Stimulated activated CD4-positive, alpha-beta T cell treated with anti-CD3 and anti-CD28 coated beads, Interleukin-2, amount 100 ng/mL, for 24 hours (primary cell): Measurements from ENCODE around the gene VGLL1.

Source experiments
- DNase-seq, 2 donors: peaks; one replicate each; pipeline ENCODE4 v3.0.0-alpha.2; 2020

Gene VGLL1, protein sequence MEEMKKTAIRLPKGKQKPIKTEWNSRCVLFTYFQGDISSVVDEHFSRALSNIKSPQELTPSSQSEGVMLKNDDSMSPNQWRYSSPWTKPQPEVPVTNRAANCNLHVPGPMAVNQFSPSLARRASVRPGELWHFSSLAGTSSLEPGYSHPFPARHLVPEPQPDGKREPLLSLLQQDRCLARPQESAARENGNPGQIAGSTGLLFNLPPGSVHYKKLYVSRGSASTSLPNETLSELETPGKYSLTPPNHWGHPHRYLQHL

DNA sequence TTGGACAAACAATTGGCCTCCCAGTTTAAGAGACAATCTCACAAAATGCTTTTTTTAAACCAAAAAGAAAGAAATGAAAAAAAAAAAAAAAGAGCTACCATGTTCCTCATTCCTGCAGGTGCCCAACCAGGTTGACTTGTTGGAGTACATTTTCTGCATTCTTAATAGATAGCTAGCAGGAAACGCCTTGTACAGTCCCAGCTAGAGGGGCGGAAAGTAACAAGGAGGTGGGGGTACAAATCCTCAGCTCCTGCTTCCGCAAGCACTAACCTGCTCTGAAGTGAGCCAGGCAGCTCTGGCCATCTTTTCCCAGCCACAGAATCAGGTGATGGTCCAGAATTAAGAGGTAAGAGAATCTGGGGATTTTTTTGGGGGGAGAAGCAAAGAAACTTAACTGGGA lies at the start of gene VGLL1:
VGLL1 (plus strand) TSS at position 265 of the 400 bp plus-strand sequence. CDS start 3,806 bp downstream, outside the sequence.
- no peak for DNase-seq

DNA sequence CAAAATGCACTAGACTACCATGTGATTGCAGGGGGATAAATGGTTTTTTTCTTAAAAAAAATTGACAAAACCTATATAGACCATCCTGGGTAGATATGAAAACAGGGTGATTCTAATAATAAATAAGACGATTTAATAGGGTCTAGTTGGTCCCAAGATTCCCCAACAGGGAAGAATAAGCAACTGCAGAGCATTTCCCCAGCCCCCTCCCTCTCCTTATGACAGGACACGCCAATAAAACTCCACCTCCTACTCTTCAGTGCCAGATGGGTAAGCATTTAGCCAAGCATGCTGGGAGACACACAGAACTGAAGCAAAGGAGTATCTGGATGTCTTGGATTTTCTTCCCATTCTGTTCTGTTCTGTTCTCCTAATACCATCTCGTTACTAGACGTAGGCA lies 44.4 kb upstream of the VGLL1 start, which contains the start of gene BRS3:
BRS3 (plus strand) TSS at position 301 of the 400 bp plus-strand sequence. CDS start 168 bp downstream, outside the sequence.
- no peak for DNase-seq

DNA sequence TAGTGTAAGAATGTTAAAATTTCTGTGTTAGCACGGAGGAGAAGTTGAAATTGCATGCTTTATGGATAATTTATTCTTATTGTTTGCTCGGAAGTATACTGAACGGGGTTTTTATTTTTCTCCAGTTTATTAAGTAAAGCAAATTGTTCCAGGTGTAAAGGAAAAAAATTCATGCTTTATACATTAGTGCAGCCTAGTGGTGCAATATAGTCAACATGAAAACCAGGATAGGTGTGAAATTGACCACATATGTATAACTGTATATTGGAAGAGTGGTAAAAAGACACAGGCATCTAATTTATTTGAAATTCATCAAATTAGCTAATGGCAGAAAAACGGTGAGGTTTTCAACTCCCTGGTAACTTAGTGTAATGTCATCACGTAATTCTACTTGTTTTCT lies 43.3 kb upstream of the VGLL1 start:
- no peak for DNase-seq

DNA sequence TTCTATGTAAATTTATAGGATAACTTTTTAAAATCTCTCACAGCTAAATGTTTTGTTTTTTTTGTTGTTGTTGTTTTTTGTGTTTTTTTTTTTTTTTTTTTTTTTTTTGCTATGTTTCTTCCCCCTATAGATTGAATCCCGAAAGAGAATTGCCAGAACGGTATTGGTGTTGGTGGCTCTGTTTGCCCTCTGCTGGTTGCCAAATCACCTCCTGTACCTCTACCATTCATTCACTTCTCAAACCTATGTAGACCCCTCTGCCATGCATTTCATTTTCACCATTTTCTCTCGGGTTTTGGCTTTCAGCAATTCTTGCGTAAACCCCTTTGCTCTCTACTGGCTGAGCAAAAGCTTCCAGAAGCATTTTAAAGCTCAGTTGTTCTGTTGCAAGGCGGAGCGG lies 40.2 kb upstream of the VGLL1 start:
- no peak for DNase-seq

DNA sequence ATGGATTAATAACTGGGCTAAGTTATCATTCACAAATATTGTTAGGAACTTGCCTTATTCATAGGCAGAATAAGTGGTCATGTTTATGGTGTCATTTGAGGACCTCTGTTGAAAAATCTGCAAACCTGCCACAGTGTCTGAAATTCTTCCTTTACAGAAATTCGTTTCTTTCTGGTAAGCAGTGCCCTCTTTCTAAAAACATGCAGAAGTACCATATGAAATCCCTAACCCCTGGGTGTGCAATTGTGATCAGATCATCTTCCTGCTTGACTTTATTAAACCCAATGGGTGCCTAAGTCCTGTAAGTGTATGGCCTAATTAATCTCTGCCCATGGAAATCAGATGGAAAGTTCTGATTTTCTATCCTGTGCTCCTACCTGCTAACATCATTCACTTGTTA lies 39.0 kb upstream of the VGLL1 start:
- no peak for DNase-seq

DNA sequence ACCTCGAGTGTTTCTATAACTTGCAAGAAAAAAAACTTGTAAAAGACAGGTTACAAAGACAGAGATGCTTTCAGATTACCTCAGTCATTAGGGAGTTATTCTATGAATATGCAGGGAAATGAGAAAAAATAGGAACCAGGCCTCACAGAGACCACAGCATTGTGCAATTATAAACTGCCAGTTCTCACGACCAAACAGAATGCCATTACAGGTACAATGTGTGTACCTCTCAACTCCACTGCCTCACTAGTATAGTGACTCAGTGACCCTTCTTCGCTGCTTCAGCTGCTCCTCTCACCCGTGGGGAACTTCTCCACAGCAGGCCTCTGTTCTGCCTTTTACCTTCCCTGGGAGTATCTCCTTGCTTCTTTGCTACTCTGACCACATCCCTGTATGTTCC lies 37.0 kb upstream of the VGLL1 start:
- DNase-seq: no peak

DNA sequence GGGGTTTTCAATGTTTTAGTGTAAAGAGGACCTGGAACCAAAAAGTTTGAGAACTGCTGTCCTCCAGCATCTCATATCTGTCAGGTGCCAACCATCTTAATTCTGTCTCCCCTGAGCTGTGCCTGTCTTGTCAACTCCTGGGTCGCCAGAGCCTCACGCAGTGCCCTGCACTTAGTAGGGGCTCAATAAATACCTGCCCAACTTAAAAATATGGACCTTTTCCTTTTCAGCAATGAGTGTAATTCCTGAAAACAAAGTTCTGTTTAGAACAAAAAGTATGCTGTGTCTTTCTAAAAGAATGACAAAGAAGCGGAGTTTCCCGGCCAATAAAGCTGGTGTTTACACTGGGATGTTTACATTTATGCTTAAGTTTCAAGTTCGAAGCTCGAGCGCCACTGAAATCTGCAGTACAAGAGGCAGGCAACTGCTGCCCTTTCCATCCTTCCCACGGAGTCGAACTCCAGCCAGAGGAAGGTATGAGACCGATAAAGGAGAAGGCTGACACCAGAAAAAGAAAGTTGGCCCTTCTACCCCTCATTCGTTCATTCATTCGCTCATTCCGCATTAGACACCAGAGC lies 35.7 kb upstream of the VGLL1 start:
- no peak for DNase-seq

DNA sequence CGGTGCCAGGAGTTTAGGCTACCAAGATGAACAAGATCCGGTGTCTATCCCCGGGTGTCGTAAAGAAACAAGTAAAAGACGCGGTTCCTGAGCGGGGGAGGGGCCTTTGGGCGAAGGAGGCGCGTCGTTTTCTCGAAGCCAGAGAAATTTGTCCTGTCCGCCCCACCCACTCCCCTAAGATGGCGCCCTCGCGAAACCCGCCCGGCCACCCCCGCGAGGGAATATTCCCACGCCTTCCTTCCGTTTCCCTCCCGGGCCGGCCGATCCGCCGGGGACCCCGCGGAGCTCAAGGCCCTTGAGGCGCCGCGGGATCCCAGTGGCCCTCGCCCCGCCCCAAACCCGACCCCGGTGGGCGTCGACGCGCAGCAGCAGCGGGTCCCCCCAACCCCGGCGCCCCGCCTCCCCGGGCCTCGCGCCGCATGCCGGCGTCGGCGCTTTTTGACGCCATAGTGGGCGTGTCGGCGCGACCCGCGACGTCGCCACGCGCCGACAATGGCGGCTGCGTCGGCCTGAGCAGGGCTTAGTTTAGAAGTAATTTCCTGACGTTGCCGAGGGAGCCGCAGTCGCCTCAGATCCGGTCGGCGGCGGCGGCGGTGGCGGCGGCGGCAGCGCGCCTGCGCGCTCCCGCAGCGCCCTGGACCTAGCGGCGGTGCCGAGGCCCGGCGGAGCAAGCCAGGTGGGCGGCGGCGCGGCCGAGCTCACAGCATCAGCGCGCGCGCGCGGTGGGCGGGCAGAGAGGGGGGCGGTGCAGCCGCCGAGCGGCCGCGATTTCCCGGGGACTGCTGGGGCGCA lies 35.1 kb upstream of the VGLL1 start:
- peak; percentile 84 to 86 for DNase-seq

DNA sequence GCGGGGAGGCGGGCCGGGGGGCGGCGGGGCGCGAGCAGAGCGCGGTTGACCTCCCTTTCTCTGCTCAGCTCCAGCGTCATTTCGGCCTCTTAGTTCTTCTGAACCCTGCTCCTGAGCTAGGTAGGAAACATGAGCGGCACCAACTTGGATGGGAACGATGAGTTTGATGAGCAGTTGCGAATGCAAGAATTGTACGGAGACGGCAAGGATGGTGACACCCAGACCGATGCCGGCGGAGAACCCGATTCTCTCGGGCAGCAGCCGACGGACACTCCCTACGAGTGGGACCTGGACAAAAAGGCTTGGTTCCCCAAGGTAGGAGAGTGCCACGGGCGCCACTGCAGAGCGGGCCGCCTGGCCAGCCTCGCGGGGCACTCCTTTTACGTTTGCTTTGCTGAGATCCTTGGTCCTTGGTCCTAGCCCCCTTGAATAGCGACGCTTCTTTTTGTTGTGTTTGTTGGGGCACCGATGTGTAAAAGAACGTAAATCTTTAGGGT lies 34.4 kb upstream of the VGLL1 start, which contains the start of gene HTATSF1:
HTATSF1 (plus strand) TSS at position 37 of the 497 bp plus-strand sequence; CDS start at position 130, 93 bp downstream.
- DNase-seq: peak in 1 of 2 donors; percentile 16

DNA sequence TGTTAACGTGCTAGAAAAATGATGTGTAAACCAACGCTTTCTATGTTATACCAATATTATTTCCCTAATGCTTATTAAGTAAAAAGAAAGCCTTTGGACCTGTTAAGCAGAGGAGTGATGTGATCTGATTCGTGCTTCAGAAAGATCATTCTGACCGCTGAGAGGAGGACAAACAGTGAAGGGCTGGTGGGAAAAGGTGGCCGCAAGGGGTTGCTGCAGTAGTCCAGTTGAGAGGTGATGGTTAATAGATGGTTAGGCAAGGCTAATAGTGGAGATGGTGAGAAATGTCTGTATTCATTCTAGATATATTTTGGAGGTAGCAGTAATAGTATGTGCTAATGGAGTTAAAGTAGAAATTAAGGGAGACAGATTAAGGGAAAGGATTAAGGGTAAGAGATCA lies 12.9 kb upstream of the VGLL1 start:
- no peak for DNase-seq

DNA sequence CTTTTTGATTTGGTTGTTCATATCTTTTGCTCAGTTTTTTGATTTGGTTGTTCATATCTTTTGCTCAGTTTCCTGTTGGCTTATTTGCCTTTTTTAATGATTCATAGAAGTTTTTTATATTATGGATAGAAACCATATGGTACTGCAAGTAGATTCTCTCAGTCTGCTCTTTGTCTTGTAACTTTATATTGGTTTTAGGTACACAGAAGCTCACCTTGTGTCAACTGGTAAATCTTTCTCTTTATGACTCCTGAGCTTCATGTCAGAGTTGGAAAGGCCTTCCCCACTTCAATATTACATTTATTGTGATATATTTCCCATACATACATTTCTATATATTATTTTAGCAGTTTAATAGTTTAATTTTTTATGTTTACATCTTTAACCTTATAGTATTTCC lies 8.2 kb upstream of the VGLL1 start:
- no peak for DNase-seq

DNA sequence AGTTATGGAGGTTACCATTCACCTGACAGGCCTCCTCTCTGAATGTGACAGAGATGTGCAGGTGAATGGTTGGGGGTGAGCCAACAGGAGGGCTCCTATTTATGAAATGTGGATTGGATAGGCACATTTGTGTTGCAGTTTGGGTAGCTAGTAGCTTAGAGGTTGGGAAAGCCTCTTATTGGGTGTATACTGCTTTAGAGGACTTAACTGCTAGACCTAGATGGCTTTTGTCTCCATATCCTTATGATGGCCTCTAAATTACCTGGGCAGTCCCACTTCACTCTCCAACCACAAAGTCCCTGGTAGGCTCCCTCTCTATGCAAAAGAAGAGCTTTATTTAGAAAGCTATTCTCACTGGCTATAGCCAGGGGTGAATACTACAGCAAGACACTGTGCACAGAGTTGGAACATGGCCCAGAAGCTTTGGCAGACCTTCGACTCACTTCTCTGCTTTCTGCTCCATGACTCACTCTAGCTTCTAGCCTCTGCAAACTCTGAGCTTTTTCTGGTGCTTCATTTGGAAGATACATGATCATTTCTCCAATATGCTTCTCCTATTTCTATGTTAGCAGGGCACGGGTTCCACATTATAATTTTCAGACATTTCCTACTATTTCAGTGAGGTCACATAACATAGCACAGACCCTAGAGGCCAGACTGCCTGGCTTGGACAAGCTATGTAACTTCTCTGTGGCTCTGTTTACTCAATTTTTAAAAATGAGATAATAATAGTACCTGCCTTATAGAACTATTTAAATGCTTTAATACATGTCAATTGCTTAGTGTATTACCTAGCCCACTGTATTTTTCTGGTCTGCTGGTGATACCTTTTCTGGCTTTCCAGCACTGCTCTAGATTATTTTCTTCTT lies 6.0 kb upstream of the VGLL1 start:
- no peak for DNase-seq

DNA sequence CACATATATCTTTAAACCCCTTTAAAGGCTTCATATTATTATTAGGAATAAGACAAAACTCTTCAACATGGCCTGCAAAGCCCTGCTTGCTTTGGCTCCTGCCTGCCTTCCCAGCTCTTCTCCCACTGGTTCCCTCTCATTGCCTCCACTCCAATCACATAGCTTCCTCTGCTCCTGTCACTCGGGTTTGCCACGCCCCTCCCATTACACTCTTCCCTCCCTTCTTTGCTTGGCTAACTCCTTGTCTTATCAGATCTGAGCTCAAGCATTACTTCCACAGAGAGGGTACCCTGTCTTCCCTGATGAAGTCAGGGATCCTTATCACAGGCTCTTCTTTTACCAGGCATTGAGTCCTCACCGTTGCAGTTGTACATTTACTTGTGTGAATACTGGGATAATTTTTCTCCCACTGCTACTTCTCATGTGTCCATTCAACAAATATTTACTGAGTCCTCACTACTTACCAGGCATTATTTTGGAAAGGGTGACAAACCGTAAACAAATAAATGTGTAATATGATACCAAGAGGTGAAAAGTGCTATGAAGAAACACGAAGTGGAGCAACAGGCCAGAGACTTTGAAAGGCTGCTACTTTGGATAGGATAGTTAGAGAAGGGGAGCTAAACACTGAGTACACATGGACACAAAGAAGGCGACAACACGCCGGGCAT lies 3.2 kb upstream of the VGLL1 start:
- DNase-seq: no peak

DNA sequence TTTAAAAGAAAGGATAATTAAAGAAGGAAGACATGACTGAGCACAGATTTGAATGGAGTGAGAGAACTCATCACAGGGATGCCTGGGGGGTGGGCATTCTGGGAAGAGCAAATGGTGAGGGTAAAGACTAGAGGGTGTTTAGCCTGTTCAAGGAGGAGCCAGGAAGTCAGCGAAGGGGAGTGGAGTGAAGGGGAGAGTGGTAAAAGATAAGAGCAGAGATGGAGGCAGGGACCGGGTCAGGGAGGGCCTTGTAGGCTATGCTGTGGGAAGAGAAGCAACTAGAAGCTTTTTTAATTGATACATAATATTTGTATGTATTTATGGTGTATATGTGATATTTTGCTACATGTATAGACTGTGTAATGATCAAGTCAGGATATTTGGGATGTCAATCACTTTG lies 2.2 kb upstream of the VGLL1 start:
- no peak for DNase-seq

DNA sequence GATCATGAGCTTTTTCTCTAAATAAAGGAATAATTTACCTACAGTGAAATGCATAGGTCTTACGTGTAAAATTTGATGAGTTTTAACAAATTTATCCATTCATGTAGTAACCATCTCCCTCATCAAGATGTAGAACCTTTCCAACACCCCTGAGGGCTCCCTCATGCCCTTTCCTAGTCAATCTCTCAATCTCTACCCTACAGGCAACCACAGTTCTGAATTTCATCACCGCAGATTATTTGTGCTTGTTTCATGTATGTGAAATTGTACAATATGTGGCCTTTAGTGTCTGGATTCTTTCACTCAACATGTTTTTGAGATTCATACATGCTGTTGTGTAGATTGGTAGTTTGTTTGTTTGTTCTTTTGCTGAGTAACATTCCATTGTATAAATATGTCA lies 2.1 kb downstream of the VGLL1 start:
- DNase-seq: no peak

DNA sequence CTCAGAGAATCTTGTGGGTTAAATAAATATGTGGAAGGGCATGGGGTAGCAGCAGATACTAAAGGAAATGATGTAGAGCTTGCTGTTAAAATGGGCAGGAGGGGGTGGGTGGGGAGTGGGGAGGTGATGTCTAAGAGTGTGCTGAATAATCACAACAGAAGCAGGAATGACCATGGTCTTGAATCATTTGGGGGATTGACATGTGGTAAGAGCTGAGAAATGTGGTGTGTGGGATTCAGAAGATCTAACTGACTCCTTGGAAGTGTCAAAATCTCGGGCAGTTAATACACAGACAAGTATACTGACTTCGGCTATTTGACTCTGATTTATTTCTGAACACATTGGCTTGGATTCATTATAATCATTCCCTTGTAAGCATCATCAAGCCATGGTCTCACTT lies 6.8 kb downstream of the VGLL1 start:
- DNase-seq: no peak

DNA sequence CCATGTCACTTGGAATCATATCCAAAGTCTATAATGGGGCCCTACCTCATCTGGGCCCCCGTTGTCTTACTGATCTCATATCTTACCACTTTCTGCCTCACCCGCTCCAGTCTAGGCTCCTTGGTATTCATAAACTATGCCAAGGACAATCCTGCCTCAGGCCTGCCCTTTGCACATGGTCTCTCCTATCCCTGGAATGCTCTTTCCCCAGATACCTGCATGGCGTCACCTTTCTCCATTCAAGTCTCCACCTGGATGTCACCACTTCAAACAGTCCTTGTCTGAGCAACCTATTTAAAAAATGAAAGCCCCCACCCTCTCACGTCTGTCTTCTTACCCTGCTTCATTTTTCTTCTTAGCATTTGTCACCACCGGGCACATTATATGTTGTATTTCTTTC lies 8.2 kb downstream of the VGLL1 start:
- no peak for DNase-seq

DNA sequence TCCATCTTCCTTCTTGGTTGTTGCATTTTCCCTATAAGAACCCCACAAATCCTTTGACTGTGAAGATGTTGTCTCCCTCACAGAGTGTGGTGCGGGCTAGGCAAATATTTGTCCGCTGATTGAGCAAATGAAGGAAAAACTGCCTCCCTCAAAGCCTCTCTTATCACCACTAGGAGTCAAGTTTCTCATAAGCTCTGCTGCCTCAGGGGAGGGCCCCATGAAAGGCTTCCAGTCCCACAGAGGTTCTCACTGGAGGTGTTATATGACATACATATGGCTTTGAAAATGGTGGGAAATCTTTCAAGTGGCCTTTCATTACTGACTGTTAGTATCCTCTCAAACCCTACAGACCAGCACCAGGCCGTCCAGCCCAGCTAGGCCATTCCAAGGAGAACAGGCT lies 9.3 kb downstream of the VGLL1 start:
- no peak for DNase-seq

DNA sequence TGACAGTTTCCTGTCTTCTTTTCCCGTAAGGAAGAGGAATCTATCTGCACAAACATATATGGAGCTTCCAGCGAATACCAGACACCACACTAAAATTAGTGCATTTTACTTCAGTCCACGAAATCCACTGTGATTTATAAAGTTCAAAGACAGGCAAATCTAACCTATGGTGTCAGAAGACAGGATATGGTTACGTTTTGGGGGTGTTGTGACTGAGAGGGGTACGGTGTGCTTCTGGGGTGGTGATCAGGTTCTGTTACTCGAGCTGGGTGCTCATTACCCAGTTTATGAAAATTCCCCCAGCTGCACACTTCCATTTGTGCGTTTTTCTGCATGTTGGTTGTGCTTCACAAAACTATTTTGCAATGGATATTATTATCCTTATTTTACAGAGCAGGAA lies 10.3 kb downstream of the VGLL1 start:
- DNase-seq: no peak

DNA sequence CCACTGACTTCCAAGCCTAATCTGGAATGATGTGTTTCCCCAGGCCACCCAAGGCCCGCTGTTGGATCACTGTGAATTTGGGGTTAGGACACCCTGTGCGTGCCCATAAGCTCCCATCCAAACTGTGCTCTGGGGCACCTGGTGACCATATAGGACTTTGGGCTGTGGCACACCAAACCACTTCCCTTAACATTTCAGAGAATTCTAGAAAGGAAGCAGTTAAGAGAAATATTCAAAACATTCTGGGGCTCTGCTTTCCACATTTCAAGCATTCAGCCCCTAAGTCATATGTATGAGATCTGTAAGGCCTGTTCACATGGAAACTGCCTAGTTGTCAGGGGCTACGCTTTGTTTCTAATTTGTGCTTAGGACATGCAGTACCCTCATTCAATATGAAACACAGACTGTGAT lies 14.4 kb downstream of the VGLL1 start:
- DNase-seq: no peak

DNA sequence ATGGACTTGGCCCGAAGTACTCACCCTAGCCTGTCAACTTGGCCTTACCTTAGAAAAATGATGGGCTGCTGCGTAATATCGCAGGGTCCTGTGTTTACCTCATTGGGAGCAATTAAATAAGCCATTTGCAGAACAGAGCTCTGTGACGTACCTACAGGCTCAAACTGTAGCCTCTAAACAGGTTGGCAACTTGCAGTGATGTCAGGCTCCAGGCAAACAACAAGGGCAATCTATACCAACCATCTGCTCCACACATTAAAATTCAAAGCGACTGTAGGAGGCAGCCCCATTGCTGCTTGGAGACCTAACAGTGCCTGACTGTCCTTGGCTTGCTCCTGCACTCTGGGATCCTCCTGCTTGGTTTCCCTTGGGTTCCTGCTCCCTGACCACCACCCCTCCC lies 17.2 kb downstream of the VGLL1 start:
- DNase-seq: no peak

DNA sequence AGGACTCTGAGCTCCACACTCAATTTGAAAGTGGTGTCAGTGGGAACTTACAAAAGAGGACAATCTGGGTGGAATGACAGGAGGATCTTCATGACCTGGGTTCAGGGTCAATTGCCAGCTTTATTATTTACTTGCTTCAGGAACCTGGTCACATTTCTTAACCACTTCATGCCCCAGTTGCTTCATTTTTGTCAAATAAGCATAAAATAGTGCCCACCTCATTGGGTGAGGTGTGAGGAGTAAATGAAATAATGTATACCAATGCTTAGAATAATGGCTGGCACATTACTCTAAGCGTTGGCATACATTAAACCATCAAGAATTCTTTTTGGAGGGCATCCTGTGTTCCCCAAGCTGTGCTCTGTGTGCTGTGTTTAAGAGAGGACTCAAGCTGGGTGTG lies 19.4 kb downstream of the VGLL1 start:
- DNase-seq: no peak
